ENCODE measurements around the gene FBXW8.

DNA sequence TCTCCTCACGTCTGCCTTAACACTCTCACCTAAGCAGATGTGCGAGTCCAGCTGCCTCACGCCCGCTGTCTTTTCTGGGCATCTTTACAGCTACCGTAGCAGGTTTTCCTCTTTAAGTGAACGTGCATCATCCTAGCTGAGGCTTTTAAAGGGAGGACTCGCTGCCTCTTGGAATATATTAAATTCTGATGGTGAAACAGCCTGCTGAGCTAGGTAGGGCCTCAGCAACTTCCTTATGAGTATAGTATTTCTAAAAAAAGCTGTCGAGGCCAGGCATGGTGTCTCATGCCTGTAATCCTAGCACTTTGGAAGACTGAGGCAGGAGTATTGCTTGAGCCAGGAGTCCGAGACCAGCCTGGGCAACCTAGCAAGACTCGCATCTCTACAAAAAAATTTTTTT lies 156.3 kb downstream of the FBXW8 start:
- TF ChIP-seq, protein P1, sequence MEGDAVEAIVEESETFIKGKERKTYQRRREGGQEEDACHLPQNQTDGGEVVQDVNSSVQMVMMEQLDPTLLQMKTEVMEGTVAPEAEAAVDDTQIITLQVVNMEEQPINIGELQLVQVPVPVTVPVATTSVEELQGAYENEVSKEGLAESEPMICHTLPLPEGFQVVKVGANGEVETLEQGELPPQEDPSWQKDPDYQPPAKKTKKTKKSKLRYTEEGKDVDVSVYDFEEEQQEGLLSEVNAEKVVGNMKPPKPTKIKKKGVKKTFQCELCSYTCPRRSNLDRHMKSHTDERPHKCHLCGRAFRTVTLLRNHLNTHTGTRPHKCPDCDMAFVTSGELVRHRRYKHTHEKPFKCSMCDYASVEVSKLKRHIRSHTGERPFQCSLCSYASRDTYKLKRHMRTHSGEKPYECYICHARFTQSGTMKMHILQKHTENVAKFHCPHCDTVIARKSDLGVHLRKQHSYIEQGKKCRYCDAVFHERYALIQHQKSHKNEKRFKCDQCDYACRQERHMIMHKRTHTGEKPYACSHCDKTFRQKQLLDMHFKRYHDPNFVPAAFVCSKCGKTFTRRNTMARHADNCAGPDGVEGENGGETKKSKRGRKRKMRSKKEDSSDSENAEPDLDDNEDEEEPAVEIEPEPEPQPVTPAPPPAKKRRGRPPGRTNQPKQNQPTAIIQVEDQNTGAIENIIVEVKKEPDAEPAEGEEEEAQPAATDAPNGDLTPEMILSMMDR (IDR thresholded peaks at IDR 0.05): no peak
- TF ChIP-seq POLR2A (IDR thresholded peaks at IDR 0.05): no peak

All from thyroid gland (tissue), 4 donors.